Fibroblast of pulmonary artery (primary cell): ENCODE results near the gene SELENOO.

ENCODE experiments used
- DNase-seq: peaks from one replicate; pipeline ENCODE4 v3.0.0-alpha.2; 2010; ENCODE audit warnings: low read depth
- H3K4me3 ChIP-seq: replicated peaks from 2 replicates; pipeline ENCODE4 v1.5.1; 2011; ENCODE audit warnings: low read depth, mild to moderate bottlenecking, control low read depth, low read length, moderate library complexity
- CTCF ChIP-seq: IDR thresholded peaks from 2 replicates; pipeline ENCODE4 v1.5.1; 2011; ENCODE audit warnings: mild to moderate bottlenecking, control low read depth, low read length, inconsistent platforms; ENCODE audit errors: missing control alignments

Gene SELENOO

GRCh38 chr22:50178871-50179869 is 21.6 kb upstream of the SELENOO start:
- no peak for DNase-seq
- no peak for TF ChIP-seq CTCF
- no peak overlapping the region for H3K4me3 ChIP-seq

- TF ChIP-seq CTCF, result no peak
- no peak for DNase-seq
These were observed 20.7 kb upstream of the SELENOO start for GRCh38 chr22:50179937-50180726.

GRCh38 chr22:50180727-50181521 is 19.9 kb upstream of the SELENOO start:
- TF ChIP-seq CTCF, result no peak
- no peak for DNase-seq
- no peak overlapping the region for H3K4me3 ChIP-seq

More at GRCh38 chr22:50179937-50180726, 20.7 kb upstream of the SELENOO start:
- H3K4me3 ChIP-seq, result no peak overlapping the region

GRCh38 chr22:50182176-50183081 is 18.4 kb upstream of the SELENOO start:
- no peak for DNase-seq
- no peak for TF ChIP-seq CTCF
- no peak overlapping the region for H3K4me3 ChIP-seq

GRCh38 chr22:50183141-50183971 is 17.5 kb upstream of the SELENOO start:
- no peak overlapping the region for H3K4me3 ChIP-seq
- no peak for DNase-seq
- no peak for TF ChIP-seq CTCF
